Bronchial epithelial cell (primary cell): Measurements from ENCODE around the gene IQCM. TPM values are rescaled to one million over a fixed set of nuclear protein-coding genes. Genes with fewer than 3 reads are reported as not detected.
A peak's percentile ranks its signal among the peaks of the same experiment; 100 is the strongest.

Experiments used
- DNase-seq: peaks from one replicate; pipeline ENCODE4 v3.0.0-alpha.2; 2010; ENCODE audit warnings: low read depth
- FAIRE-seq: peaks from 2 replicates; lab custom pipeline; 2011; peaks lifted over from hg19 to GRCh38; lab: Jason Lieb, UNC
- H3K27me3 ChIP-seq: 2 replicates; pipeline ENCODE4 v1.5.1; 2011; ENCODE audit warnings: low read length; ENCODE audit not compliant: control insufficient read depth, insufficient read depth
- H3K36me3 ChIP-seq: 2 replicates; pipeline ENCODE4 v1.5.1; 2011; ENCODE audit warnings: low read length; ENCODE audit not compliant: control insufficient read depth, insufficient read depth
- H3K4me3 ChIP-seq: 2 replicates; pipeline ENCODE4 v1.5.1; 2011; ENCODE audit warnings: mild to moderate bottlenecking, low read depth, low read length, control low read depth
- total RNA-seq: library from RNA; depleted of rRNA; stranded (reverse); fragments of >200 nt; gene quantifications from 2 replicates; pipeline ENCODE4 v1.2.1, GENCODE V29; 2014
- TF ChIP-seq, protein P1 (sequence below): IDR thresholded peaks from 2 replicates; pipeline ENCODE4 v1.5.1; 2011; ENCODE audit warnings: mild to moderate bottlenecking, moderate library complexity, low read length, control low read depth, inconsistent platforms; ENCODE audit not compliant: insufficient read depth, severe bottlenecking

IQCM gene
- total RNA-seq, 1 donor from 2014 or later: not detected

DNA sequence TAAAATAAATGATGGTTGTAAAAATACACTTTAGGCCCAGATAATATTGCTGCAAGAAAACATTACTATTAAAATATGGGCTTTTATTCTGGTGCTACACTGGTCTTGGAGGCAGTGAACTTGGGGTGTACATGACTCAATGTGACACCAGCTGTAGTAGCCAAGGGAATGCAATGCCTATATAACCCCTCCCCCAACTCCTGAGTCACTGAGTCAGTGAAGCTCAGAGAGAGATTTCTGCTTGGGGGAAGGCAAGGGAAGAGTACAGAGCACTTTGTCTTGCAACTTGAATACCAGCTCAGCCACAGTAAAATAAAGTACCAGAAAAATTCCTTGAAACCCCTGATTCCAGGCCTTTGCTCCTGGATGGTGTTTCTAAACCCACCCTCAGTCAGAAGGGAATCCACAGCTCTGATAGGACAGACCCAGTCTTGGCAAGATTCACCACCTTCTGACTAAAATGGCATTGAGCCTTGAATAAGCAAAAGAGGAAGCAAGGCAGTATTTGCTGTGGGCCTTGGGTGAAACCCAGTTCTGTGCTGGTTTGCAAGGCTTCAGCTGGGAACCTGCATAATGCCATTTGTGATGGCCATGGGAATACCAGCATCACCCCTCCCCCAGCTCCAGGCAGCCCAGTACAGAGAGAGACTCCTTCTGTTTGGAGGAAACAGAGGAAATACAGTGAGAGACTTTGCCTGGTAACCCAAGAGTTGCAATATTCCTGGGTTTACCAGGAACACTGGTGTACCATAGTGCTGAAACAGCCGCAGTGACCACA is 209.9 kb downstream of the IQCM start:
- Histone ChIP-seq H3K36me3 (no peaks in the 10 kb centered on the region), H3K4me3 (no peak overlapping the region), H3K27me3 (no peaks in the 10 kb centered on the region)
- peak; percentile 84 for DNase-seq
- TF ChIP-seq, protein P1, sequence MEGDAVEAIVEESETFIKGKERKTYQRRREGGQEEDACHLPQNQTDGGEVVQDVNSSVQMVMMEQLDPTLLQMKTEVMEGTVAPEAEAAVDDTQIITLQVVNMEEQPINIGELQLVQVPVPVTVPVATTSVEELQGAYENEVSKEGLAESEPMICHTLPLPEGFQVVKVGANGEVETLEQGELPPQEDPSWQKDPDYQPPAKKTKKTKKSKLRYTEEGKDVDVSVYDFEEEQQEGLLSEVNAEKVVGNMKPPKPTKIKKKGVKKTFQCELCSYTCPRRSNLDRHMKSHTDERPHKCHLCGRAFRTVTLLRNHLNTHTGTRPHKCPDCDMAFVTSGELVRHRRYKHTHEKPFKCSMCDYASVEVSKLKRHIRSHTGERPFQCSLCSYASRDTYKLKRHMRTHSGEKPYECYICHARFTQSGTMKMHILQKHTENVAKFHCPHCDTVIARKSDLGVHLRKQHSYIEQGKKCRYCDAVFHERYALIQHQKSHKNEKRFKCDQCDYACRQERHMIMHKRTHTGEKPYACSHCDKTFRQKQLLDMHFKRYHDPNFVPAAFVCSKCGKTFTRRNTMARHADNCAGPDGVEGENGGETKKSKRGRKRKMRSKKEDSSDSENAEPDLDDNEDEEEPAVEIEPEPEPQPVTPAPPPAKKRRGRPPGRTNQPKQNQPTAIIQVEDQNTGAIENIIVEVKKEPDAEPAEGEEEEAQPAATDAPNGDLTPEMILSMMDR: no peak
- FAIRE-seq: no peak

DNA sequence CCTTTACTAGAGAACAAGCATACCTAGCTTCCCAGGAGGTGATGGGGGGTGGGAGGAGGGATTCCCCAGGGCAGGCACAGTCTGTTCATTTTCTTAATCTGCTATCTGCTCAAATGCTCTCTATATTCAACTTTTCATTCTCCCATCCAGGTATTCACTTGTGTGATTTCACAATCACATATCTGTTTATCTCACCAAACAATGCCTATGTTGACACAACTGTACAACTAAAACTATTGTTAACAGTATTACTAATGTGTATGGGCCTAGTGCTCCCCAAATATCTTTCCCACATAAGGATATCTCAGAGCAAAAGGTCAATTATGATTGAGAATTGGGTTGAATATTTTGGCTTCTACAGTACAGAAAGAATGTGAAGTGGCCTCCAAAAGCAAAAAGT is 210.8 kb downstream of the IQCM start:
- Histone ChIP-seq H3K4me3 (no peak overlapping the region), H3K27me3 (no peaks in the 10 kb centered on the region), H3K36me3 (no peaks in the 10 kb centered on the region)
- peak; percentile 55 for DNase-seq
- TF ChIP-seq, protein P1: no peak
- FAIRE-seq: no peak

DNA sequence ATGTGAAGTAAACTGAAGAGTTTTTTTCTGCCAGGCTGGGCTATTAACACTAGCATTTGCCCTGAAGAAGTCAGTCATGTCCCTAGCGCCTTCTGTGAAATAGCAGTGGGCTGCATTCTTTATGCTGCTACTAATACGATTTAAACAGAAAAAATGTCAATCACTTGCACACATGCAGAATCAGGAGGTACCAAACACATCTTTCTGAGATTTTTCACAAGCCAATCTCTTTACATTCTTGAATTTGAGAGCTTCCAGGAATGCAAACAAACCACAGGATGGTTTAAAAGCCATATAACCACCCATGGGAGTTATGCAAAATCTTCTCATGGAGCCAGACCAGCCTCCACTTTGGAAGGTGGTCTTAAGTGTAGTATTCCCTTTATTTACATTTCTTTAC is 220.1 kb downstream of the IQCM start:
- Histone ChIP-seq H3K36me3 (no peaks in the 10 kb centered on the region), H3K27me3 (no peaks in the 10 kb centered on the region), H3K4me3 (no peak overlapping the region)
- DNase-seq (no peak), FAIRE-seq (no peak)
- TF ChIP-seq, protein P1: no peak

DNA sequence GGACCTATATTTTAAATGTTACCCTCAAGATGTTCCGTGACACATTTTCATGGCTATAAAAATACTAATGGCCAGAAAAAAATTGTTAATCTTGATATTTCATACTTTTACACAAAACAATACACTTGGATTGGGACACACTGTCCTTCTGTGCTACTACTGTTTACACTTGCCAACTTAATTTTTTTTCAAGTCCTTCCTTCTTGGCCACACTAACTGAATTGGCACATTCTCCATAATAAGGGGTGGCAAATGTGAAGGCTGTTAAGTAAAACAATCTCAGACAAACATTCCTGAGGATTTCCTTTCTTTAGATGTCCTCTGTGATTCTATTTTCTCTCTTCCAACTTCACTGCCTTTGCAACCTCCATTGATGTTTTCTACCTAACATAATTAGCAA is 225.8 kb downstream of the IQCM start:
- Histone ChIP-seq H3K27me3 (no peaks in the 10 kb centered on the region), H3K4me3 (no peak overlapping the region), H3K36me3 (no peaks in the 10 kb centered on the region)
- FAIRE-seq (no peak), DNase-seq (no peak)
- TF ChIP-seq, protein P1: no peak

DNA sequence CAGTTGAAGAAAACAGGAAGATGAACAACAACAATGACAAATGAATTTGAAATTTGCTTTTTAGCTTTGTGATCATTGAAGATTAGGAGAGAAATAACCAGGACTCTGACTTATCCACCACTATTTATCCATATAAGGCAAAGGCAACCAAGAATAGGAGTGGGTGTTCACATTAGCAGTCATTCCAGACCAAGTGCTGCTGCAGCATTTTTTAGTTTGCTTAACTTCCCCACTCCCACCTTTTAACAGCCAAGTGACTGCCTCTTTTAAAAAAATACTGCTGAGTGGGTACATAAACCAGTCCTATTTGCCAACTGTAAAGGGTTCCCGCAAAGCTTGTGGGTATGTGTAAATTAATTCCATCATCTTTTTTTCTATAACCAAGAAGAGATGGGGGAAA is 230.9 kb downstream of the IQCM start:
- no peak overlapping the region for H3K4me3 ChIP-seq
- DNase-seq: no peak
- H3K27me3 ChIP-seq: no peaks in the 10 kb centered on the region
- TF ChIP-seq, protein P1: no peak
- H3K36me3 ChIP-seq: no peaks in the 10 kb centered on the region
- no peak for FAIRE-seq

DNA sequence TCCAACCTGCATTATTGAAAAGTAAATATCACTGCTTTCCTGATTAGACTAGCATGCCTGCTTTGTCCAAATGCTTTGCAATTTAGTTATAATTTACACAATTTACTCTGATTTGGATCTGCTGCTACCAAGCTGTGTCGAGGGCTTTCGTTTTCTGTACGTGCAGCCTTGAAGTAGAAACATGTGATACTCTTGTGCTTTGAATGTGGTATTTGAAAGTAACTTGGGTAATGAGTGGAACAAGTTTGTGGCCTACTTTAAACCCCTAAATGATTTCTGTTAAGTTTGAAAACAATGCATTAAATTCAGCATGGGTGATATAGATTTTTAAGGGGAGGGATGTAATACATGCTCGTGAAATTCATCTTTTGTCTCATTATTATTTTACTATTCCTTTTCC is 240.7 kb downstream of the IQCM start:
- Histone ChIP-seq H3K27me3 (no peaks in the 10 kb centered on the region), H3K4me3 (no peak overlapping the region), H3K36me3 (no peaks in the 10 kb centered on the region)
- no peak for DNase-seq
- no peak for FAIRE-seq
- TF ChIP-seq, protein P1: no peak
